GM12878 (cell line): ENCODE data around the gene AGAP1. TPM values are rescaled to one million over a fixed set of nuclear protein-coding genes. Genes with fewer than 3 reads are reported as not detected.

Experiments used
- ATAC-seq: fragments of 200-7000 bp; cut with Tn5 transposase; 3 replicates; pipeline ENCODE4 v1.9.1; 2020; ENCODE audit warnings: mild to moderate bottlenecking, moderate library complexity
- BruUV-seq: library from RNA; stranded (reverse); fragments of 400-500 nt; replicated peaks from 2 replicates; lab custom pipeline; 2021; lab: Mats Ljungman, UMichigan
- CTCF ChIA-PET: fragments of 300-600 bp; sonication (Branson Sonifier 250); formaldehyde crosslinking; extraction: SDS; loops from one replicate; lab custom pipeline; 2021; ENCODE audit warnings: inconsistent platforms; lab: Yijun Ruan, JAX
- POLR2A ChIA-PET: fragments of 350-600 bp; formaldehyde crosslinking; extraction: SDS; loops from one replicate; lab custom pipeline; 2021; ENCODE audit warnings: inconsistent platforms; lab: Charles Lee
- RAD21 ChIA-PET: fragments of 300-600 bp; sonication (Branson Sonifier 250); formaldehyde crosslinking; loops from one replicate; lab custom pipeline; 2023; ENCODE audit warnings: antibody characterized with exemption; ENCODE audit not compliant: unreplicated experiment; lab: Charles Lee
- SMC1A ChIA-PET: fragments of 300-600 bp; sonication (Branson Sonifier 250); formaldehyde crosslinking; loops from one replicate; lab custom pipeline; 2023; ENCODE audit not compliant: unreplicated experiment, uncharacterized antibody; lab: Charles Lee
- DNase-seq: peaks from one replicate; pipeline ENCODE4 v3.0.0-alpha.2; 2011; ENCODE audit warnings: low read depth, low spot score
- FAIRE-seq: peaks from 3 replicates; lab custom pipeline; 2011; peaks lifted over from hg19 to GRCh38; lab: Jason Lieb, UNC
- H2AFZ ChIP-seq: 2 replicates; pipeline ENCODE4 v1.6.0; 2011; ENCODE audit warnings: low read depth, low read length, control low read depth; ENCODE audit not compliant: control insufficient read depth
- H3K27ac ChIP-seq: 2 replicates; pipeline ENCODE4 v1.5.1; 2011; ENCODE audit warnings: control low read depth; ENCODE audit not compliant: control insufficient read depth, insufficient read depth
- H3K27me3 ChIP-seq, 2 experiments: replicated peaks in 1 of 2; 2 replicates each; pipeline versions ENCODE4 v1.6.0 to v1.6.1; 2011; ENCODE audit warnings: low read length in 1 of 2; ENCODE audit not compliant: control insufficient read depth in 2 of 2, insufficient read depth in 2 of 2
- H3K36me3 ChIP-seq, 2 experiments: 2 replicates each; pipeline ENCODE4 v1.5.1; 2011; ENCODE audit warnings: low read length in 1 of 2; ENCODE audit not compliant: control insufficient read depth in 2 of 2, insufficient read depth in 2 of 2
- H3K4me1 ChIP-seq: 2 replicates; pipeline ENCODE4 v1.6.1; 2011; ENCODE audit warnings: mild to moderate bottlenecking, low read length, moderate library complexity, mixed read lengths; ENCODE audit not compliant: control insufficient read depth, insufficient read depth
- H3K4me2 ChIP-seq: 2 replicates; pipeline ENCODE4 v1.6.0; 2011; ENCODE audit warnings: control low read depth; ENCODE audit not compliant: control insufficient read depth, insufficient read depth
- H3K4me3 ChIP-seq: fragments of 200-600 bp; sonication (generic); 2 replicates; pipeline ENCODE4 v1.5.1; 2016
- H3K79me2 ChIP-seq: 2 replicates; pipeline ENCODE4 v1.6.0; 2011; ENCODE audit warnings: low read length; ENCODE audit not compliant: control insufficient read depth, insufficient read depth
- H3K9ac ChIP-seq: 2 replicates; pipeline ENCODE4 v1.8.0; 2011; ENCODE audit warnings: low read length, control low read depth, mixed read lengths; ENCODE audit not compliant: control insufficient read depth, insufficient read depth
- H3K9me3 ChIP-seq: replicated peaks from 3 replicates; pipeline ENCODE4 v1.5.1; 2011; ENCODE audit warnings: mild to moderate bottlenecking, low read length; ENCODE audit not compliant: control insufficient read depth, insufficient read depth
- H4K20me1 ChIP-seq: 2 replicates; pipeline ENCODE4 v1.6.0; 2011; ENCODE audit not compliant: control insufficient read depth, insufficient read depth
- BMI1 ChIP-seq: fragments of 450-650 bp; IDR thresholded peaks from 2 replicates; pipeline ENCODE4 v1.6.1; 2016; ENCODE audit warnings: mild to moderate bottlenecking, moderate library complexity, borderline replicate concordance
- BRCA1 ChIP-seq: IDR thresholded peaks from 2 replicates; pipeline ENCODE4 v1.6.1; 2011; ENCODE audit warnings: low read depth, low read length, improper control_type of control experiment
- CHD1 ChIP-seq: IDR thresholded peaks from 2 replicates; pipeline ENCODE4 v1.6.1; 2012; ENCODE audit warnings: low read depth, low read length, improper control_type of control experiment
- KAT2A ChIP-seq: conservative IDR thresholded peaks from 2 replicates; pipeline ENCODE4 v1.6.1; 2011; ENCODE audit warnings: low read depth, low read length; ENCODE audit not compliant: control insufficient read depth
- MAX ChIP-seq: IDR thresholded peaks from 2 replicates; pipeline ENCODE4 v1.6.1; 2012; ENCODE audit warnings: low read depth, low read length, improper control_type of control experiment
- MEF2B ChIP-seq: fragments of 450-650 bp; IDR thresholded peaks from 2 replicates; pipeline ENCODE4 v1.6.1; 2018; ENCODE audit warnings: mild to moderate bottlenecking, moderate library complexity; ENCODE audit not compliant: partially characterized antibody, poor library complexity, severe bottlenecking
- MTA2 ChIP-seq: fragments of 450-650 bp; IDR thresholded peaks from 2 replicates; pipeline ENCODE4 v1.6.1; 2016; ENCODE audit warnings: low read depth, mild to moderate bottlenecking, moderate library complexity
- RCOR1 ChIP-seq: conservative IDR thresholded peaks from 2 replicates; pipeline ENCODE4 v1.6.1; 2012; ENCODE audit warnings: low read depth, low read length, improper control_type of control experiment
- SMARCA5 ChIP-seq: fragments of 450-650 bp; IDR thresholded peaks from 2 replicates; pipeline ENCODE4 v1.6.1; 2017; ENCODE audit warnings: mild to moderate bottlenecking
- SP1 ChIP-seq: IDR thresholded peaks from one replicate; pipeline ENCODE4 v1.6.1; 2011; ENCODE audit warnings: low read depth, low read length
- SREBF1 ChIP-seq: IDR thresholded peaks from 2 replicates; pipeline ENCODE4 v1.6.1; 2012; ENCODE audit warnings: mild to moderate bottlenecking, low read length
- TARDBP ChIP-seq: IDR thresholded peaks from 2 replicates; pipeline ENCODE4 v1.6.1; 2016; ENCODE audit warnings: borderline replicate concordance
- USF1 ChIP-seq: IDR thresholded peaks from 2 replicates; pipeline ENCODE4 v1.6.1; 2011; ENCODE audit warnings: borderline replicate concordance, low read depth, mild to moderate bottlenecking, moderate library complexity, mixed read lengths, low read length; ENCODE audit not compliant: insufficient read depth; ENCODE audit errors: extremely low read length
- ZBED1 ChIP-seq: IDR thresholded peaks from 2 replicates; pipeline ENCODE4 v1.6.1; 2016; ENCODE audit warnings: borderline replicate concordance
- WGBS: methylation state at CpG from one replicate; pipeline ENCODE4 v1.1.6; 2016; ENCODE audit warnings: low lambda C conversion rate; ENCODE audit not compliant: insufficient replicate concordance, insufficient coverage; ENCODE audit errors: missing lambda C conversion rate; 5-methylcytosine and 5-hydroxymethylcytosine counted together
- in situ Hi-C: fragments of 300-500 bp; cut with MboI; formaldehyde crosslinking; loops from 9 replicates; pipeline ENCODE4 v1.14.3; 2018; ENCODE audit warnings: mixed read lengths
- intact Hi-C: fragments of 100-400 bp; cut with micrococcal nuclease; formaldehyde crosslinking; loops from one replicate; pipeline ENCODE4 v1.14.2; 2022; ENCODE audit not compliant: unreplicated experiment
- polyA plus RNA-seq, 11 experiments: library from polyadenylated mRNA; depleted of rRNA in 4 of 11; unstranded in 6 of 11; stranded (reverse) in 5 of 11; fragments of >200 nt; fragmentation: Nextera tagmentation in 4 of 11; fragmentation: Illumina TruSeq in 1 of 11; extraction: Ambion mirVana in 4 of 11; extraction: Trizol in 1 of 11; gene quantifications; 1 replicate in 1 of 11; 2 replicates in 10 of 11; pipeline versions ENCODE4 v1.2.1 to v1.2.3, GENCODE V29; 2011 to 2016; ENCODE audit warnings: inconsistent platforms in 2 of 11, missing spikeins in 2 of 11, low read depth in 1 of 11
- total RNA-seq, 4 experiments: library from RNA; depleted of rRNA in 3 of 4; stranded (reverse); fragments of >200 nt in 3 of 4; fragmentation: Illumina TruSeq in 1 of 4; extraction: Trizol in 1 of 4; gene quantifications; 2 replicates each; pipeline versions ENCODE4 v1.2.1 to v1.2.3, GENCODE V29; 2013 to 2021
- TF ChIP-seq, protein P1 (sequence below): fragments of 450-650 bp; formaldehyde crosslinking; IDR thresholded peaks from 2 replicates; pipeline ENCODE4 v1.4.0; 2020; ENCODE audit warnings: mild to moderate bottlenecking, moderate library complexity

AGAP1 gene
- total and polyA plus RNA-seq, 10 of the 15 experiments (the other 5 are each of a cell fraction or from before 2014, with no cell fraction given), result 0.05 to 0.15 (median 0.06) TPM; not detected in 7

GRCh38 chr2:235463893-235464292 lies 29.9 kb upstream of the AGAP1 start (continued):
- TF ChIP-seq, protein P1, sequence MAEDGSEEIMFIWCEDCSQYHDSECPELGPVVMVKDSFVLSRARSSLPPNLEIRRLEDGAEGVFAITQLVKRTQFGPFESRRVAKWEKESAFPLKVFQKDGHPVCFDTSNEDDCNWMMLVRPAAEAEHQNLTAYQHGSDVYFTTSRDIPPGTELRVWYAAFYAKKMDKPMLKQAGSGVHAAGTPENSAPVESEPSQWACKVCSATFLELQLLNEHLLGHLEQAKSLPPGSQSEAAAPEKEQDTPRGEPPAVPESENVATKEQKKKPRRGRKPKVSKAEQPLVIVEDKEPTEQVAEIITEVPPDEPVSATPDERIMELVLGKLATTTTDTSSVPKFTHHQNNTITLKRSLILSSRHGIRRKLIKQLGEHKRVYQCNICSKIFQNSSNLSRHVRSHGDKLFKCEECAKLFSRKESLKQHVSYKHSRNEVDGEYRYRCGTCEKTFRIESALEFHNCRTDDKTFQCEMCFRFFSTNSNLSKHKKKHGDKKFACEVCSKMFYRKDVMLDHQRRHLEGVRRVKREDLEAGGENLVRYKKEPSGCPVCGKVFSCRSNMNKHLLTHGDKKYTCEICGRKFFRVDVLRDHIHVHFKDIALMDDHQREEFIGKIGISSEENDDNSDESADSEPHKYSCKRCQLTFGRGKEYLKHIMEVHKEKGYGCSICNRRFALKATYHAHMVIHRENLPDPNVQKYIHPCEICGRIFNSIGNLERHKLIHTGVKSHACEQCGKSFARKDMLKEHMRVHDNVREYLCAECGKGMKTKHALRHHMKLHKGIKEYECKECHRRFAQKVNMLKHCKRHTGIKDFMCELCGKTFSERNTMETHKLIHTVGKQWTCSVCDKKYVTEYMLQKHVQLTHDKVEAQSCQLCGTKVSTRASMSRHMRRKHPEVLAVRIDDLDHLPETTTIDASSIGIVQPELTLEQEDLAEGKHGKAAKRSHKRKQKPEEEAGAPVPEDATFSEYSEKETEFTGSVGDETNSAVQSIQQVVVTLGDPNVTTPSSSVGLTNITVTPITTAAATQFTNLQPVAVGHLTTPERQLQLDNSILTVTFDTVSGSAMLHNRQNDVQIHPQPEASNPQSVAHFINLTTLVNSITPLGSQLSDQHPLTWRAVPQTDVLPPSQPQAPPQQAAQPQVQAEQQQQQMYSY (CRISPR knock-in tag), result no peak
- TF ChIP-seq, all 136 proteins: peak for 0

DNA sequence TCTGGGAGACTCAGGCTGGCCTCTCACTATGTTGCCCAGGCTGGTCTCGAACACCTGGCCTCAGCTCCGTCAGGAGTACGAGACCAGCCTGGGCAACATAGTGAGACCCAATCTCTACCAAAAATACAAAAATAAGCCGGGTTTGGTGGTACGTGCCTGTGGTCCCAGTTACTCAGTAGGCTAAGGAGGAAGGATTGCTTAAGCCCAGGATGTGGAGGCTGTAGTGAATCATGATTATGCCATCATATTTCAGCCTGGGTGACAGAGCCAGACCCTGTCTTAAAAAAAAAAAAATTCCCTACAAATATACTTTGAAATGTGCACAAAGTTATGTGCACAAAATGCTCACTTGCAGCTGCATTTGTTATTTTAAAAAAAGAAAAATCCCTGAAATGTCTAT lies 26.3 kb upstream of the AGAP1 start:
- no peaks in the 10 kb centered on the region for H3K27me3 ChIP-seq
- POLR2A ChIA-PET, result no interaction called here
- ATAC-seq (no peak), DNase-seq (no peak), FAIRE-seq (no peak)
- H3K4me1 ChIP-seq, result no peaks in the 10 kb centered on the region
- H3K4me3 ChIP-seq, result no peak overlapping the region
- no peak overlapping the region for H2AFZ ChIP-seq
- BruUV-seq, result no TSS peak
- no peak overlapping the region for H3K4me2 ChIP-seq
- CTCF ChIA-PET, result interaction anchor here (0.6 to 1.0 kb wide), 2 partner anchors 19 to 1667 kb away, joined by 3 to 4 read pairs; no protein-coding TSS in a partner anchor
- no peak overlapping the region for H3K9ac ChIP-seq
- no peaks in the 10 kb centered on the region for H4K20me1 ChIP-seq
- in situ Hi-C loops, result no loop called here
- no peaks in the 10 kb centered on the region for H3K36me3 ChIP-seq
- no peaks in the 10 kb centered on the region for H3K9me3 ChIP-seq
- SMC1A ChIA-PET, result no interaction called here
- RAD21 ChIA-PET, result no interaction called here
- 12% methylated on average over 5 of the region's 5 CpGs for whole genome bisulfite sequencing
- no peak overlapping the region for H3K27ac ChIP-seq
- intact Hi-C loops, result no loop called here
- H3K79me2 ChIP-seq, result no peaks in the 10 kb centered on the region
- TF ChIP-seq BMI1, result no peak
- TF ChIP-seq SREBF1, result no peak
- TF ChIP-seq KAT2A, result no peak
- no peak for TF ChIP-seq BRCA1
- TF ChIP-seq MEF2B, result no peak
- TF ChIP-seq TARDBP, result no peak
- no peak for TF ChIP-seq ZBED1
- no peak for TF ChIP-seq CHD1
- no peak for TF ChIP-seq RCOR1
- TF ChIP-seq SP1, result no peak
- TF ChIP-seq, protein P1 (CRISPR knock-in tag), result no peak
- no peak for TF ChIP-seq MAX
- no peak for TF ChIP-seq SMARCA5
- no peak for TF ChIP-seq MTA2
- no peak for TF ChIP-seq USF1
